ENCODE results near the gene NTRK3. TPM values are rescaled to one million over a fixed set of nuclear protein-coding genes. Genes with fewer than 3 reads are reported as not detected.

Gene NTRK3
- total RNA-seq, 2 experiments from 2014 or later = 0.78 TPM; not detected in 1

- ATAC-seq (ENCODE audit: poor library complexity) (no peak), DNase-seq (no peak)
- Mint-ChIP-seq H3K4me1 (ENCODE audit: low read depth) (no peaks in the 10 kb centered on the region), H3K27me3 (peaks cover 7% of the 10 kb centered on the region), H3K4me3 (no peak overlapping the region), H3K9me3 (no peaks in the 10 kb centered on the region), H3K36me3 (ENCODE audit: low read depth) (no peaks in the 10 kb centered on the region), H3K27ac (no peak overlapping the region)
- no peak overlapping the region for H3K27ac ChIP-seq (ENCODE audit: low read depth in 1 of 2, low read length in 2 of 2)
- intact Hi-C loops (cut with DNase I, micrococcal nuclease) = no loop called here
- no peaks in the 10 kb centered on the region for H3K9me3 ChIP-seq (ENCODE audit: control insufficient read depth in 1 of 2, insufficient read depth in 1 of 2, low read length in 2 of 2)
- H3K4me1 ChIP-seq (ENCODE audit: insufficient read depth, low read length) = no peaks in the 10 kb centered on the region
- H3K4me3 ChIP-seq (ENCODE audit: low read length) = no peak overlapping the region
- no peaks in the 10 kb centered on the region for H3K27me3 ChIP-seq (ENCODE audit: control insufficient read depth in 1 of 2, insufficient read depth in 2 of 2, low read length in 2 of 2)
- POLR2A ChIA-PET = no interaction called here
- TF ChIP-seq, protein P1, sequence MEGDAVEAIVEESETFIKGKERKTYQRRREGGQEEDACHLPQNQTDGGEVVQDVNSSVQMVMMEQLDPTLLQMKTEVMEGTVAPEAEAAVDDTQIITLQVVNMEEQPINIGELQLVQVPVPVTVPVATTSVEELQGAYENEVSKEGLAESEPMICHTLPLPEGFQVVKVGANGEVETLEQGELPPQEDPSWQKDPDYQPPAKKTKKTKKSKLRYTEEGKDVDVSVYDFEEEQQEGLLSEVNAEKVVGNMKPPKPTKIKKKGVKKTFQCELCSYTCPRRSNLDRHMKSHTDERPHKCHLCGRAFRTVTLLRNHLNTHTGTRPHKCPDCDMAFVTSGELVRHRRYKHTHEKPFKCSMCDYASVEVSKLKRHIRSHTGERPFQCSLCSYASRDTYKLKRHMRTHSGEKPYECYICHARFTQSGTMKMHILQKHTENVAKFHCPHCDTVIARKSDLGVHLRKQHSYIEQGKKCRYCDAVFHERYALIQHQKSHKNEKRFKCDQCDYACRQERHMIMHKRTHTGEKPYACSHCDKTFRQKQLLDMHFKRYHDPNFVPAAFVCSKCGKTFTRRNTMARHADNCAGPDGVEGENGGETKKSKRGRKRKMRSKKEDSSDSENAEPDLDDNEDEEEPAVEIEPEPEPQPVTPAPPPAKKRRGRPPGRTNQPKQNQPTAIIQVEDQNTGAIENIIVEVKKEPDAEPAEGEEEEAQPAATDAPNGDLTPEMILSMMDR (IDR thresholded peaks at IDR 0.05) = no peak
- H3K36me3 ChIP-seq (ENCODE audit: insufficient read depth, low read length) = no peaks in the 10 kb centered on the region
- CTCF ChIA-PET = no interaction called here
Measured at GRCh38 chr15:87965304-87965703, 291.2 kb downstream of the NTRK3 start.

DNA sequence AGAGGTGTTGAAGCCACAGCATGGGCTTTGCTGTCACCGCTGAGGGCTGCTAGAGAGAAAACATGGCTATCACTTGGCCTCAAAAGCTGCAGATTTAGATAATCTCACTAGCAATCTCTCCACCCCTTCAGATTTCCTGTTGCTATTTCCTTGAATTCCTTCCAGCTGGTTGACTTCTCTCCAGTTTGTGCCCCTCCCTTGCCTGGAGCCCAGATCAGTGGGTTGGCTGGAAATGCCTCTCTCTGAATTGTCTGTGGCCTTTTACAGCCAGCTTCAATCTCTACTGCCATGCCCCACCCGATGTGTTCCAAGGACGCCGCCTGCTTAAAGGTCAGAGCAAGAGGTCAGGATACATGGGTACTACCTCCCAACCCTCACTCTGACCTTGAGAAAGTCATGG, 294.1 kb downstream of the NTRK3 start:
- H3K4me3 ChIP-seq (ENCODE audit: low read length) = no peak overlapping the region
- ATAC-seq (ENCODE audit: poor library complexity) (no peak), DNase-seq (no peak)
- Mint-ChIP-seq H3K27ac (no peak overlapping the region), H3K27me3 (peaks cover 14% of the 10 kb centered on the region), H3K9me3 (no peaks in the 10 kb centered on the region), H3K36me3 (ENCODE audit: low read depth) (no peaks in the 10 kb centered on the region), H3K4me3 (no peak overlapping the region), H3K4me1 (ENCODE audit: low read depth) (no peaks in the 10 kb centered on the region)
- TF ChIP-seq, protein P1 (IDR thresholded peaks at IDR 0.05) = no peak
- ChIA-PET POLR2A (no interaction called here), CTCF (no interaction called here)
- H3K9me3 ChIP-seq (ENCODE audit: control insufficient read depth in 1 of 2, insufficient read depth in 1 of 2, low read length in 2 of 2) = no peaks in the 10 kb centered on the region
- H3K36me3 ChIP-seq (ENCODE audit: insufficient read depth, low read length) = no peaks in the 10 kb centered on the region
- no peaks in the 10 kb centered on the region for H3K4me1 ChIP-seq (ENCODE audit: insufficient read depth, low read length)
- H3K27ac ChIP-seq (ENCODE audit: low read depth in 1 of 2, low read length in 2 of 2) = no peak overlapping the region
- H3K27me3 ChIP-seq (ENCODE audit: control insufficient read depth in 1 of 2, insufficient read depth in 2 of 2, low read length in 2 of 2) = no peaks in the 10 kb centered on the region
- intact Hi-C loops (cut with DNase I, micrococcal nuclease) = no loop called here

DNA sequence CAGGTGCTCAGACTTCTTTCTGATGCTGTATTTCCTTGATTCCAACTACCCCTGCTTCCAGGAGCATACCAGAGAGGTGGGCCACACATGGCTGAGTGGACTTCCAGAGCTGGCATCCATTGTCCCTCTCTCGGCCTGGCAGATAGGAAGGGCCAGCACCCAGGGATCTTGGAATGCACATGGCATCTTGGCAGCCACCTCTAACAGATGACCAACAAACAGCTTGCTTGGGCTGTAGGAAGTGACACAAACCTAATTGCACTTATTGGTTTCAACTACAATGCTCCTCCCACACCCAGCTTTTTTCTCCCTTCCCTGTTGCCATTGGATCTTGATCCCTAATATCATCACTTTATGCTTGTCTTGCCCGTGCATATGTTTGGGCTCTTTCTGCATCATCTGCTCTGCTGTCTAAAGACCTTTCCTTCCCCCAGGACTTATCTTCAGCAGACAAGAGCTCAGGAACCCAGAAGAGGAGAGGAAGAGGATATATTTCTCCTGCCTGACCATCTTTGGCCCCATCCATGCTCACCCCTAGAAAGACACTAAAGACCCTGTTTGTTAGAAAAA, 294.6 kb downstream of the NTRK3 start:
- no peak overlapping the region for H3K4me3 ChIP-seq (ENCODE audit: low read length)
- TF ChIP-seq, protein P1 (IDR thresholded peaks at IDR 0.05) = no peak
- no peaks in the 10 kb centered on the region for H3K9me3 ChIP-seq (ENCODE audit: control insufficient read depth in 1 of 2, insufficient read depth in 1 of 2, low read length in 2 of 2)
- ChIA-PET POLR2A (no interaction called here), CTCF (no interaction called here)
- ATAC-seq (ENCODE audit: poor library complexity) (no peak), DNase-seq (no peak)
- Mint-ChIP-seq H3K4me3 (no peak overlapping the region), H3K36me3 (ENCODE audit: low read depth) (no peaks in the 10 kb centered on the region), H3K4me1 (ENCODE audit: low read depth) (no peaks in the 10 kb centered on the region), H3K27me3 (peaks cover 14% of the 10 kb centered on the region), H3K9me3 (no peaks in the 10 kb centered on the region), H3K27ac (no peak overlapping the region)
- H3K27ac ChIP-seq (ENCODE audit: low read depth in 1 of 2, low read length in 2 of 2) = no peak overlapping the region
- no peaks in the 10 kb centered on the region for H3K4me1 ChIP-seq (ENCODE audit: insufficient read depth, low read length)
- intact Hi-C loops (cut with DNase I, micrococcal nuclease) = no loop called here
- no peaks in the 10 kb centered on the region for H3K27me3 ChIP-seq (ENCODE audit: control insufficient read depth in 1 of 2, insufficient read depth in 2 of 2, low read length in 2 of 2)
- no peaks in the 10 kb centered on the region for H3K36me3 ChIP-seq (ENCODE audit: insufficient read depth, low read length)

Measured in CD4-positive, alpha-beta T cell (primary cell).